HepG2 (cell line): ENCODE measurements around the gene ZNF562. TPM values are rescaled to one million over a fixed set of nuclear protein-coding genes. Genes with fewer than 3 reads are reported as not detected.

ENCODE experiments used
- CHD2 ChIP-seq: IDR thresholded peaks from 2 replicates; pipeline ENCODE4 v1.6.1; 2011; ENCODE audit warnings: low read depth, low read length, improper control_type of control experiment
- EZH2 ChIP-seq: conservative IDR thresholded peaks from 2 replicates; pipeline ENCODE4 v1.6.1; 2012; ENCODE audit warnings: mild to moderate bottlenecking, low read depth, low read length, moderate library complexity
- GABPA ChIP-seq, 2 experiments: IDR thresholded peaks; 2 replicates each; pipeline ENCODE4 v1.6.1; 2011 to 2016; ENCODE audit warnings: low read depth in 2 of 2, low read length in 1 of 2, missing biosample characterization in 1 of 2, missing genetic modification characterization in 1 of 2
- JUN ChIP-seq: sonication (generic); formaldehyde crosslinking; IDR thresholded peaks from 2 replicates; pipeline ENCODE4 v1.4.0; 2020; ENCODE audit warnings: mild to moderate bottlenecking, missing genetic modification reagents
- PCBP1 ChIP-seq: fragments of 200-400 bp; formaldehyde crosslinking; IDR thresholded peaks from 2 replicates; pipeline ENCODE4 v1.6.1; 2017; ENCODE audit warnings: mild to moderate bottlenecking, low read depth, low read length, borderline replicate concordance
- SETDB1 ChIP-seq: sonication (generic); formaldehyde crosslinking; IDR thresholded peaks from 2 replicates; pipeline ENCODE4 v1.5.1; 2020; ENCODE audit warnings: missing genetic modification reagents, mild to moderate bottlenecking, borderline replicate concordance
- SMARCE1 ChIP-seq: fragments of 450-650 bp; IDR thresholded peaks from 2 replicates; pipeline ENCODE4 v1.6.1; 2017; ENCODE audit warnings: borderline replicate concordance
- SOX6 ChIP-seq, 2 experiments: fragments of 450-650 bp in 1 of 2; sonication (generic) in 1 of 2; formaldehyde crosslinking in 1 of 2; IDR thresholded peaks; 2 replicates each; pipeline versions ENCODE4 v1.4.0 to v1.6.1; 2017 to 2020; ENCODE audit warnings: antibody characterized with exemption in 1 of 2, mild to moderate bottlenecking in 1 of 2, missing genetic modification reagents in 1 of 2
- SP5 ChIP-seq: IDR thresholded peaks from 2 replicates; pipeline ENCODE4 v1.6.1; 2016; ENCODE audit warnings: low read depth, borderline replicate concordance
- SRF ChIP-seq: IDR thresholded peaks from 2 replicates; pipeline ENCODE4 v1.6.1; 2011; ENCODE audit warnings: mild to moderate bottlenecking, low read depth, low read length, moderate library complexity
- THAP11 ChIP-seq: IDR thresholded peaks from 2 replicates; pipeline ENCODE4 v1.6.1; 2016; ENCODE audit warnings: missing biosample characterization, missing genetic modification reagents
- ZFP36L2 ChIP-seq: sonication (generic); formaldehyde crosslinking; IDR thresholded peaks from 2 replicates; pipeline ENCODE4 v1.4.0; 2020; ENCODE audit warnings: missing genetic modification reagents
- ZMYM3 ChIP-seq: sonication (generic); formaldehyde crosslinking; IDR thresholded peaks from 2 replicates; pipeline ENCODE4 v1.5.1; 2020; ENCODE audit warnings: mild to moderate bottlenecking, missing genetic modification reagents
- ZNF138 ChIP-seq: sonication (generic); formaldehyde crosslinking; IDR thresholded peaks from 2 replicates; pipeline ENCODE4 v1.5.0; 2020; ENCODE audit warnings: mild to moderate bottlenecking, low read depth, missing genetic modification reagents
- ZNF205 ChIP-seq: IDR thresholded peaks from 2 replicates; pipeline ENCODE4 v1.6.1; 2018; ENCODE audit warnings: missing biosample characterization, missing genetic modification reagents
- ZNF430 ChIP-seq: sonication (generic); formaldehyde crosslinking; IDR thresholded peaks from 2 replicates; pipeline ENCODE4 v1.9.0; 2021; ENCODE audit warnings: mild to moderate bottlenecking, missing genetic modification reagents
- ZNF713 ChIP-seq: sonication (generic); formaldehyde crosslinking; IDR thresholded peaks from 2 replicates; pipeline ENCODE4 v1.4.0; 2020; ENCODE audit warnings: mild to moderate bottlenecking, missing genetic modification reagents
- ZNF792 ChIP-seq: IDR thresholded peaks from 2 replicates; pipeline ENCODE4 v1.6.1; 2016
- ZSCAN31 ChIP-seq: sonication (generic); formaldehyde crosslinking; IDR thresholded peaks from 2 replicates; pipeline ENCODE4 v1.5.0; 2020; ENCODE audit warnings: low read depth, mild to moderate bottlenecking, missing genetic modification reagents
- polyA plus RNA-seq, 8 experiments: library from polyadenylated mRNA; depleted of rRNA in 3 of 8; stranded (reverse) in 7 of 8; unstranded in 1 of 8; fragments of >200 nt; fragmentation: Illumina TruSeq in 4 of 8; extraction: Trizol in 4 of 8; gene quantifications; 2 replicates each; pipeline versions ENCODE4 v1.2.1 to v1.2.3, GENCODE V29; 2011 to 2016; ENCODE audit warnings: low read depth in 4 of 8, missing spikeins in 1 of 8, mixed read lengths in 1 of 8; ENCODE audit not compliant: insufficient read depth in 1 of 8
- total RNA-seq, 5 experiments: library from RNA; depleted of rRNA; stranded (reverse); fragments of >200 nt; fragmentation: Illumina TruSeq; extraction: Trizol; gene quantifications; 2 replicates each; pipeline ENCODE4 v1.2.3, GENCODE V29; 2016; ENCODE audit warnings: low read depth in 1 of 5
- TF ChIP-seq, protein P1 (sequence below): sonication (generic); formaldehyde crosslinking; IDR thresholded peaks from 2 replicates; pipeline ENCODE4 v1.4.0; 2020; ENCODE audit warnings: missing genetic modification reagents
- TF ChIP-seq, protein P2 (sequence below): sonication (generic); formaldehyde crosslinking; IDR thresholded peaks from 2 replicates; pipeline ENCODE4 v1.4.0; 2020; ENCODE audit warnings: mild to moderate bottlenecking, low read depth, missing genetic modification reagents
- TF ChIP-seq, protein P3 (sequence below): sonication (generic); formaldehyde crosslinking; IDR thresholded peaks from 2 replicates; pipeline ENCODE4 v1.9.0; 2021; ENCODE audit warnings: missing genetic modification reagents, borderline replicate concordance

ZNF562 gene
- total and polyA plus RNA-seq, 2 of the 13 experiments (the other 11 are each of a cell fraction or from before 2014, with no cell fraction given): 13.1 to 32.7 TPM

DNA sequence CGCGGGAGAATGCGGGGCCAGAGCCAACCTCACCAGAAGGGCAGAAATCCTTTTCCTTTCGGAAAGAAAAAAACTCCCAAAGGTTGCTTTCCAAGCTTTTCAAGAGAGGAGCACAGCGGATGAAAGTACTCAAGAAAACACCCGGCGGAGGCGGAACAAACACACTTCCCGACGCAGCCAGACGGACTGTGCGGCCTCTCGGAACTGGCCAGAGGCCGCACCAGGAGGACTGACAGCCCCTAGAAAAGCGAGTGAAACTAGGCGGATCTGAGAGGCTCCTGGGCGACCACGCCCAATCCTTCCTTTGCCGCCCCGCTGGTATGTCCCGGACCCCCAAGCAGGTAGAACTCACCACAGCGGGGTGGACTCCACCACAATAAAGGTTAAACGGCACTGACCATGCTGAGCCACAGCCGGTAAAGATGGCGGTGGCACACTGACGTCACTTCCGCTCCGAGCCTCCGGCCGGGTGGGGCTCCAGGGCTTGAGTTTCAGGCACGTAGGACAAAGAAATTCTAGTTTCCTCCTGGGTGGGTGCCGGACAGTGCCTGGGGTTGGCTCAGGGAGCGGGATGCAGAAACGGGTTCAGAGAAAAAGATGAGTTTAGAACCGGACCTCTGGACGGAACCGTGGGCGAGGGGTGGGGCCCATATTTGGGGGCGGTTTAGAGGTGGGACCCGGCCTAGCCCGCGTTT is at the start of gene ZNF562 (continued):
- no peak for TF ChIP-seq PCBP1
- TF ChIP-seq, protein P1, sequence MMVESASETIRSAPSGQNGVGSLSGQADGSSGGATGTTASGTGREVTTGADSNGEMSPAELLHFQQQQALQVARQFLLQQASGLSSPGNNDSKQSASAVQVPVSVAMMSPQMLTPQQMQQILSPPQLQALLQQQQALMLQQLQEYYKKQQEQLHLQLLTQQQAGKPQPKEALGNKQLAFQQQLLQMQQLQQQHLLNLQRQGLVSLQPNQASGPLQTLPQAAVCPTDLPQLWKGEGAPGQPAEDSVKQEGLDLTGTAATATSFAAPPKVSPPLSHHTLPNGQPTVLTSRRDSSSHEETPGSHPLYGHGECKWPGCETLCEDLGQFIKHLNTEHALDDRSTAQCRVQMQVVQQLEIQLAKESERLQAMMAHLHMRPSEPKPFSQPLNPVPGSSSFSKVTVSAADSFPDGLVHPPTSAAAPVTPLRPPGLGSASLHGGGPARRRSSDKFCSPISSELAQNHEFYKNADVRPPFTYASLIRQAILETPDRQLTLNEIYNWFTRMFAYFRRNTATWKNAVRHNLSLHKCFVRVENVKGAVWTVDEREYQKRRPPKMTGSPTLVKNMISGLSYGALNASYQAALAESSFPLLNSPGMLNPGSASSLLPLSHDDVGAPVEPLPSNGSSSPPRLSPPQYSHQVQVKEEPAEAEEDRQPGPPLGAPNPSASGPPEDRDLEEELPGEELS: no peak
- TF ChIP-seq ZNF713: peak; percentile 75; the same call in 1 of the 2 replicates
- TF ChIP-seq, protein P2, sequence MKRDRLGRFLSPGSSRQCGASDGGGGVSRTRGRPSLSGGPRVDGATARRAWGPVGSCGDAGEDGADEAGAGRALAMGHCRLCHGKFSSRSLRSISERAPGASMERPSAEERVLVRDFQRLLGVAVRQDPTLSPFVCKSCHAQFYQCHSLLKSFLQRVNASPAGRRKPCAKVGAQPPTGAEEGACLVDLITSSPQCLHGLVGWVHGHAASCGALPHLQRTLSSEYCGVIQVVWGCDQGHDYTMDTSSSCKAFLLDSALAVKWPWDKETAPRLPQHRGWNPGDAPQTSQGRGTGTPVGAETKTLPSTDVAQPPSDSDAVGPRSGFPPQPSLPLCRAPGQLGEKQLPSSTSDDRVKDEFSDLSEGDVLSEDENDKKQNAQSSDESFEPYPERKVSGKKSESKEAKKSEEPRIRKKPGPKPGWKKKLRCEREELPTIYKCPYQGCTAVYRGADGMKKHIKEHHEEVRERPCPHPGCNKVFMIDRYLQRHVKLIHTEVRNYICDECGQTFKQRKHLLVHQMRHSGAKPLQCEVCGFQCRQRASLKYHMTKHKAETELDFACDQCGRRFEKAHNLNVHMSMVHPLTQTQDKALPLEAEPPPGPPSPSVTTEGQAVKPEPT (CRISPR knock-in tag): no peak
- TF ChIP-seq, protein P3, sequence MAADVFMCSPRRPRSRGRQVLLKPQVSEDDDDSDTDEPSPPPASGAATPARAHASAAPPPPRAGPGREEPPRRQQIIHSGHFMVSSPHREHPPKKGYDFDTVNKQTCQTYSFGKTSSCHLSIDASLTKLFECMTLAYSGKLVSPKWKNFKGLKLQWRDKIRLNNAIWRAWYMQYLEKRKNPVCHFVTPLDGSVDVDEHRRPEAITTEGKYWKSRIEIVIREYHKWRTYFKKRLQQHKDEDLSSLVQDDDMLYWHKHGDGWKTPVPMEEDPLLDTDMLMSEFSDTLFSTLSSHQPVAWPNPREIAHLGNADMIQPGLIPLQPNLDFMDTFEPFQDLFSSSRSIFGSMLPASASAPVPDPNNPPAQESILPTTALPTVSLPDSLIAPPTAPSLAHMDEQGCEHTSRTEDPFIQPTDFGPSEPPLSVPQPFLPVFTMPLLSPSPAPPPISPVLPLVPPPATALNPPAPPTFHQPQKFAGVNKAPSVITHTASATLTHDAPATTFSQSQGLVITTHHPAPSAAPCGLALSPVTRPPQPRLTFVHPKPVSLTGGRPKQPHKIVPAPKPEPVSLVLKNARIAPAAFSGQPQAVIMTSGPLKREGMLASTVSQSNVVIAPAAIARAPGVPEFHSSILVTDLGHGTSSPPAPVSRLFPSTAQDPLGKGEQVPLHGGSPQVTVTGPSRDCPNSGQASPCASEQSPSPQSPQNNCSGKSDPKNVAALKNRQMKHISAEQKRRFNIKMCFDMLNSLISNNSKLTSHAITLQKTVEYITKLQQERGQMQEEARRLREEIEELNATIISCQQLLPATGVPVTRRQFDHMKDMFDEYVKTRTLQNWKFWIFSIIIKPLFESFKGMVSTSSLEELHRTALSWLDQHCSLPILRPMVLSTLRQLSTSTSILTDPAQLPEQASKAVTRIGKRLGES (CRISPR knock-in tag): no peak
- peak; percentile 67; the same call in 1 of the 2 replicates for TF ChIP-seq ZSCAN31
- peak; percentile 69 for TF ChIP-seq JUN
- no peak for TF ChIP-seq ZNF138
- no peak for TF ChIP-seq SMARCE1
- TF ChIP-seq SOX6 (IDR thresholded peaks at IDR 0.05): no peak
- TF ChIP-seq SOX6 (CRISPR knock-in tag; IDR thresholded peaks at IDR 0.05): no peak; the same call in 1 of the 2 replicates
- TF ChIP-seq CHD2: no peak
- TF ChIP-seq SRF: no peak
- peak; percentile 74; the same call in 1 of the 2 replicates for TF ChIP-seq ZNF792 (CRISPR knock-in tag)
- no peak for TF ChIP-seq ZFP36L2 (CRISPR knock-in tag)
- peak; percentile 82 for TF ChIP-seq THAP11
- no peak for TF ChIP-seq ZNF205 (CRISPR knock-in tag)
- no peak for TF ChIP-seq SP5 (CRISPR knock-in tag)
- TF ChIP-seq SETDB1 (CRISPR knock-in tag): no peak
- TF ChIP-seq ZMYM3 (CRISPR knock-in tag): no peak; the same call in 1 of the 2 replicates
- no peak for TF ChIP-seq EZH2
- TF ChIP-seq GABPA (IDR thresholded peaks at IDR 0.05; ENCODE audit: low read depth, low read length): peak; percentile 72
- TF ChIP-seq GABPA (CRISPR knock-in tag; IDR thresholded peaks at IDR 0.05; ENCODE audit: low read depth): peak; percentile 95
- no peak; the same call in 1 of the 2 replicates for TF ChIP-seq ZNF430 (CRISPR knock-in tag)
